ENCODE data around the gene DSCAM. TPM values are rescaled to one million over a fixed set of nuclear protein-coding genes. Genes with fewer than 3 reads are reported as not detected.

Gene DSCAM
- total RNA-seq, 1 experiment from 2014 or later, result not detected

DNA sequence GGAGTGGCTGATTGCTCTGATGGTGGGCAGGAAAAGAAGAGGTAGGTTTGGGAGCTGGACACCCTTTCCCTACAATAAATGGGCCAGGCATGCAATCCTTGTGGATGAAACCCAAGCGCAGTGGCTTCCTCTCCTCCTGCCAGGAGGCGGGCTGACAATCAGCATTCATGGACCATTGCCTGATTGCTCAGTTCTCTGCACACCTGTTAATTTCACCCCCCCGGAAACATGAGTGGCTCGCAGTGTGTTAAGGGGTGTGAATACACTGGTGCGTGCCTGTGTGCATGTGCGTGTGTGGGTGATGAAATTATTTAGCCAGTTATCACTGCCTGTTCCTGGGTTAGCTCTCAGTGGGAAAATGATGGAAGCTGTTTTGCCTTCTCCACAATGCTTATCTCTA lies 669.0 kb downstream of the DSCAM start:
- no peak for DNase-seq (ENCODE audit: low read depth)

DNA sequence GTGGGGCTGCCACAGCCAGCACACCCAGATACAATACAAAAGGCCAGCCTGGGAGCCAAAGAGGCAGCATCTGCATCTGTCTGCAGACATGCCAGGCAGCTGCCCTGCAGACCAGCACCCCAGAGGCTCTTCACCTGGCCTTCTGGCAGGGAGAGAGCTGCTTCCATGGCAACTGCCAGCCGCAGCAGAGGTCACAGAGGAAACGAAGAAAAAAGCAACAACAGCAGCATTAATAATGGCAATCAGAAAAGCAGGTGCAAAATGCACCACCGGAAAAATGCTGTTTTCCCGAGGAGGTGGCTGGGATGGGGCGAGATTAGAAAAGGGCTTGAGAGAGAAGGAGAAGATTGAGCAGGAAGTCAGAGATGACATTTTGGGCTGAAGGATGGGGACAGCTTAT lies 670.2 kb downstream of the DSCAM start:
- DNase-seq (ENCODE audit: low read depth), result no peak

DNA sequence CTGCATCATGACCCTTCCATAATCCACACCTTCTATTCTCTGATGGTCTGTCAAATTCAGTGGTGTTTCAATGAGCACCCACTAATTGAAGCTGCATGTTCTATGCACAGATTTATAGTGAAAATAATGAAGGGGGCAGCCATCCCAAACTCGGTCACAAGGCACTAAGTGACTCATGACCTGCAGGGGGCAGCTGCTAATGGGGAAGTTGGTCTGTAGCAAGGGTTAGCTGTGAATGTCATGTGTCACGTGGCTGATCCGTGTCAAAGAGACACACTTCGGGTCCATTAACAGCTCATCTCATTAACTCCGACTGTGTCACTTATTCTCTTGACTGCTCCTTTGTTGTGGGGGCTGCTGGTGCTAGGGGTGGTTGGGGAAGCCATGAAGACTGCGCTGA lies 673.1 kb downstream of the DSCAM start:
- DNase-seq (ENCODE audit: low read depth), result no peak

DNA sequence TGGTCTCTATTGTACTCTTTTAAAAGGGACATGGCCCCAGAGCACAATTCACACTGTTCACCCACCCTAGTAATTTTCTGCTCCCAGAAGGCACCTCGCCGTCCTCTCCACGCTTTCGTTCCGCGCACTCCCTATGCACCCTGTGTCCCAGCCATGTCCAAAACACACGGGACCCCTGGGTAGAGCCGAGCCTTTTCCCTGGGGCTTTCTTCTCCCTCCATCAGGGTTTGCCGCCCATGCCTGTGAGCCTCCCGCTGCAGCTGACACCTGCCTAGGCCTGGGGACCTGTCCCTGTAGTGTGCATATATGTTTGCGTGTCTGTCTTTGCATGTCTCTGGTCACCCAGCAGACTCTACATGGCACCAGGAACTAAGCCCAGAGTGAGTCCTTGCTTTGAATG lies 677.0 kb downstream of the DSCAM start:
- no peak for DNase-seq (ENCODE audit: low read depth)

DNA sequence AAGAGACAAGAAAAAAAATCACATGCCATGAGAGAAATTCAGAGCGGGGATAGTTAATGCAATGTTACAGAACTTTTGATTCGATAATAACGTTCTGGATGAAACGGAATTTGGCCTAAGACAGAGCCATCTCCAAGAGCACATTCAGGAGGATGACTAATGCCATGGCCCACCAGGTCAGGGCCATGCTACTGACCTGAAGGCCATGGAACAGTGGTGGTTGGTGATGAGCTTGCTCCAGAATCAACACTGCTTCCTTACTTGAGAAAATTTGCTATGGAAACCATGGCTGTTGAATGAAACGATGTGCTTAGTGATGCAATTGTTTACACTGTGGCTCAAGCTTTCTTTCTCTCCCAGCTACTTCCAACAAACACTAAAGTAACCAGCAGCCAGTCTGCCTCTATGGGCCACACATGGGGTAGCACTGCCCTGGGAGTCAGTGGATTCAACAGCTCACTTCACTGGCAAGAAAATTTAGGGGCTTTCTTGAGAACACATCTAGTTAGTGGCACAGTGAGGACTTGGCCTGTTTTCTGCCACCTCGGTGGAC lies 680.6 kb downstream of the DSCAM start:
- no peak for DNase-seq (ENCODE audit: low read depth)

DNA sequence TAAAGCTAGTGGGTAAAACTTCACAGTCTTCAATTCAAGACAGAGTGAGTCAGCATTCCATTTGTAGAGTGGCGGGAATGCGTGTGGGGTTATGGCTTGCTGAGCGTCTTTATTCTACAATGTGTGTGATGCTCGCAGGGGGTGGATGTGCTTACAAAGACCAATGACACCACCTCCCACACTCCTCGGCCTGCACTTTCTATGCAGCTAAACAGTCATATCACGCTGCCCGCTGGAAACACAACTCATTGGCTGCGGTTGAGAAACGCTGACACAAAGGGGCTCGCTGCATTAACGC lies 681.2 kb downstream of the DSCAM start:
- no peak for DNase-seq (ENCODE audit: low read depth)

DNA sequence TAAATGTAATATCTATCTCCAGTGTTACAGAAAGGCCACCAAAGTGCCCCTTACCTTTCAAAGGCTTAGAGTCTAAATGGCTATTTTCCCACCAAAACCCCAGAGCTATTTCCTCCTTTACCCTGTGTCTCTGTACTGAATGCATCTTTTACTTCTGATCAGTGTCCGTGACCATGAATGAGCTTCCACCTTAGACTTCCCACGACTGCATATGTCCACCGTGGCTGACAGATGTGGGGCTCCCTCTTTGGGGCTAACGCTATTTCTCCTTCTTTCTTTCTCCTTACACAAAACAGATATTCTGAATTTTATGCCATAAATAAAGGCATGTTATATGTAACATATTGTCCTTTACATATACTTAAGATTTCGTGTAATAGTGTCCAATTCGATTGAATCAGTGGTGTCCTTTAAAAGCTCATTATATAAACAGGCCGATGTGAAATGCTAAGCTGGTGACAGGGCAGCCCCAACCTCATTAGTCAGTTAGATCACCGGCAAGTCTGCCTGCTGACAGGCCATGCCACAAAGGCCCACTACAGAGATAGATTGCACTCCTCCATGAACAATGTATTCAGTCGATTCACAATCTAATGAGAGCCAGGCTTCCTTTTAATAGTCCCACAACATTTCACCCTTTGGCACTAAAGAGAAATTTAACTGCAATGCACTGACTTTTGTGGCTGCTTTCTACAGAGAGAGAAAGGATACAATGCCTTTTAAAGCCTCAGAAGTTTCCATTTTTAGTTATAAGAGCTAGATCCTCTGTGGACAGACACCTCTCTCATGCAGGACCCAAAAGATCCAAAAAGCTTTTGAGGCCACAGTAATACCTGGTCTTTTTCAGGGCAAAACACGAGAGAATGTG lies 681.8 kb downstream of the DSCAM start:
- no peak for DNase-seq (ENCODE audit: low read depth)

DNA sequence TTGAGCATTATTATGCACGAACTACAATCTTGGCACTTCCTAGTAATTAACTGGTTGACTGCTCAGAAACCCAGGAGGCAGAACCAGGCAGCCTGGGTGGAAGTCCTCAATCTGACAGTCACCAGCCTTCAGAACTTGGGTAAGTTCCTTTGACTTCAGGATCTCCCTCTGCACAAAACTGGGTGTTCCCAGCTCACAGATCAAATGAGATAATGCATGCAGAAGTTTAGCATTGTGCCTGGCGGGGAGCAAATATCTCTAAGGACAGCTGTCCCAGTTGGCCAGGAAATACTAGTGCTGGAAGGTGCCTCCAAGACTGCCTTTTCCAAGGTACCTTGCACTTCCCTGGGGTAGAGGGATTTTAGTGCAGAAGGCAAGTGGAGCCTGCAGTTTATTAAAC lies 684.9 kb downstream of the DSCAM start:
- no peak for DNase-seq (ENCODE audit: low read depth)

DNA sequence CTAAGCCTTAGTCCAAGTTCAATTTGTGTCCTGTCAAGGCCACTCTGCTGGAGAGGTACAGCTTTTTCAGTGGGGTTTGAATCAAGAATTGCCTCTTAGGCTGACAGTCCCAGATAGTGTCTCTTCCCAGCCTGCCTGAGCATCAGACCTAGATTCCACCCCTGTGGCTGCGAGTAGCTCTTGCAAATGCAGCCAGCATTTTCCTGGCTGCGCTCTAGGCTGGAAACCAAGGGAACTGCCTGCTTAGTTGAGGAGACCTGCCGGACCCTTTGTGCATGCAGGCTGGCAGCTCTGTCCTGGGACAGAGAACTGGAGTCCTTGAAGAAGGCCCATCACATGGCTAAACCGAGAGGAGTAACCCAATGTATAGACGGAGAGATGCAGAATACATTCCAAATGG lies 686.0 kb downstream of the DSCAM start:
- DNase-seq (ENCODE audit: low read depth), result no peak

DNA sequence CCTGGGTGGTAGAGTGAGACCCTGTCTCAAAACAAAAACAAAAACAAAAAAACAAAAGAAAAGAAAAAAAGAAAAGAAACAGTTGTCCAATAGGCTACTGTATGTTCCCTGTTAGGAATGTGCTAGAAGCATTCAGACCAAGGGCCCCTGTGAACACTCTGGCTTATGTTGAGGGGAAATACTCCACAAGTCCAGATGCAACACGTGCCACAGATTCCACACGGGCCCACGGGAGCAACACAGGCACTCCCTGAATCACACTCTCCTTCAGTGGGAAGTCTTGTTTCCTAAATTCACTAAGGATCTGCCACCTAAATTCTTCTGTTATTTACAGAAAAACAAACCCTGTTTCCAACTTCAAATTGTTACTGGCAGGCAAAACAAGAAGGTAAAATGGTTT lies 688.6 kb downstream of the DSCAM start:
- DNase-seq (ENCODE audit: low read depth), result no peak

DNA sequence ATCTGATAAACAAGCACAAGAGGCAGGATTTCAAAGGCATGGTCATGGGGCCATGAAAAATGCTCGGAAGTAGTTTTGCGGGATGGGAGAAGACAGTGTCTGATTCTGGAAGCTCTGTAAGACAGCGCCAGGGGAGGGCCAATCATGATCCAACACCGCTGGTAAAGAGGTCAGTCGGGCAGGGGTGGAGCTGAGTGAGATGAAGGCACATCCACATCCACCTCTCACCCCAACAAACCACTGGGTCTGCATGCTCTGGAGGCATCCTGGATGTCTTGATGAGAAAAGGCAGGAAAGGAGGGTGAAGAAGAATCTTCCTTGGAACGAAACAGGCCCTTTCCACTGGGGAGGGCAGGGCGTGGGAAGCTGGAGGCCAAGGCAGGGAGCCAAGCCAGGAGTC lies 691.4 kb downstream of the DSCAM start:
- no peak for DNase-seq (ENCODE audit: low read depth)

DNA sequence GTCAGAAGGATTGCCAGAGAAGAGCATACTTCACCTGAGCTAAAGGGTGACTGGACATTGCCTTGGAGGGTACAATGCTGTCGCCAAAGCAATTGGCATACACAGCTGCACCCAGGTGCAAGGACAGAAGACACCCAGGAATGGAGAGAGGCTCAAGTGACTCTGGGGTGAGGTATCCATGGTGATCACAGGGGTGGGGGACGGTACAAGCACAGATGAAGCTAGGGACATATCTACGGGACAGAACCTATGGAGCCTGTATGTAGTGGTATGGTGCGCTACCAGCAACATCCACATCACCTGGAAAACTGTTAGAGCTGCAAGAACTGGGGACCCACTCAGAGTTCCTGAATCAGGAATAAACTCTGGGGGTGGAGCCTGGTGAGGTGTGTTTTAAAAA lies 693.6 kb downstream of the DSCAM start:
- no peak for DNase-seq (ENCODE audit: low read depth)

DNA sequence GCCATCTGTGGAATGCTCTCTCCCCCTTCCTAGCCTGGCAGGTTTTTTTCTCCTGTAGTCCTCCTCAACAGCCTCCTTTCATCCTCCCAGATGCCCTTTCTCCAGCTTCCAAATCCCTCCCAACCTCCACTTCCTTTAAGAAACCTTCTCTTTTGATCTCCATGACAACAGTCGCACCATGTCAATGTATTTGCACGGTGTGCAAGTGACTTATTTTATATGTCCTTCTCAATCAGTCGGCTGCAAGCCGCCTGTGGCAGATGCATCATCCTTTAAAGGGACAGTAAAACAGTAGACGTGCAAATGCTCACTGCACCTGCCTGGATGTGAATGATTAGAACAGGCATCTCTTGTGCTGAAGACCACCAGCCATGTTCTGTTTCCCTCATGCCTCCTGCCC lies 694.5 kb downstream of the DSCAM start:
- DNase-seq (ENCODE audit: low read depth), result no peak

DNA sequence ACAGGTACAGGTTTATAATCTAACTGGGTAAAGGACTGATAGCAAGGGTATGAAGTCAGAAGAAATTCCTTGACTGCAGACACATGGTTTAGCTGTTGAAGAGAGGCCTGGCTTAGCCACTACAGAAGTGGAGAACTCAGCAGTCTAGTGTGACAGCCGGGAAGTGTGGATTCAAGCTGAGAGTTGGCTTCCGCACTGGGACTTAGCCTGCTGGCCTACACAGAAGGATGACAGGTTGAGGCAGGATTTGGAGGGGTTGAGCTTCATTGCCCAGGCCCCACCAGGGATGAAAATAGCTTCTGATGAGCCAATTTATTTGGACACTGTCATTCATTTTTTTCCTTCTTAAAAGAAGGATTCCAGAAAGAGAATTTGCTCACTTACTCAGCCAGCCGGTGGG lies 695.3 kb downstream of the DSCAM start:
- no peak for DNase-seq (ENCODE audit: low read depth)

DNA sequence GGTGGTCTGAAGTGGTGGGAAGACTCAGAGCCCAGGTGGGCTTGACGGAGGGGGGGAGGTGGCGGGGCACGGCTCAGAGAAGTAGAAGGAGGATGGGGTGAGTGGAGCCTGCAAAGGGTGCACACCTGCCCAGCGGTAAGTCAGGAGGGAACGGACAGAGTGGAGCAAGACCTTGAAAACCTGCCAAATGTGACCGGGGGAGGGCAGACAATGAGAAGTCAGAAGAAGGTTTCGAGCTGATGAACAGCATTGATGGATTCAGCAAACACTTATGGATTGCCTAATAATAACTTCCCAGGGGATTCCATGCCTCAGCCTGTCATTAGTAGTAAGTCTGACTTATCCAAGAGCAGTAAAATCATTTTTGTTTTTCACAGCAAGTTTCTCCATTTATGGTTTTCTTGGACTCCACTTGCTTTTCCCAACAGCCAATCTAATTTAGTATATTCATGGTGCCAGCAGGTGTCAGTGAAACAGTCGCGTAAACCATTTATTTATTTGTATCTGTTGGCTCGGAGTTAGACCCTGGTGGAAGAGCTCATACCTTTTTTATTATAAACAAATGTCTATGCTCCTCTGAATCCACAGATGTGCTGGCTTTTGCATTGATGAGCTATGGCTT lies 700.6 kb downstream of the DSCAM start:
- DNase-seq (ENCODE audit: low read depth), result no peak

DNA sequence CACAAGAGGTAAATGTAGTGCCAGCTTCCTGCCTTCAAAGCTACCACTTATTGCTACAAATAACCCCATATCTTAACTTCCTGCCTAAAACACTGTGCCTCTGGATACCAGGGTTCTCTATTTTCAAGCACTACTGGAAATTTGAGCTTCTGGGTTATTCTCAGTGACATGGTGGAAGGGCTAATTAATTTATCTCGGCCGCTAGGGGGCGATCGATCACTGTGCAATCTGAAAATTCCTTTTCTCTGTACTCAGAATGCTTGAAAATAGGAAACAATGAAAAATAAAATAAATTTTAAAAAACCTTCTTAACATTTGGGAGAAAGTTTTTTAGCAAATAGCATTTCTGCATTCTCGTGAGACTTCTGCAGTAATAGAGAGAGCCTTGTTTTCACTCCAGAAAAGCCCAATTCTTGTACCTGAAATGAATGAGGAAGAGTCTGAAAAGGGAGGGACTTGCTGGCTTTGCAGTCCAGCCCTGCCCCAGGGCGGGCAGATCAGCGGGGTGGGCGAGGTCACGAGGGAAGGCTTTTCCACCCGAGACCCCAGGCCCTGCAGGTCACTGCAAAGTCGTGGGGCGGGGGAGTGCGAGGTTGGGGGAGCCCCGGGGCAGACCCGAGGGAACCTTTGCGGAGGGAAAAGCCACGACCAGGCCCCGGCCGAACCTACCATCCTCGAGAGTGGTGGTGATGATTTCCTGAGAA lies 703.0 kb downstream of the DSCAM start:
- DNase-seq (ENCODE audit: low read depth), result peak; percentile 32

DNA sequence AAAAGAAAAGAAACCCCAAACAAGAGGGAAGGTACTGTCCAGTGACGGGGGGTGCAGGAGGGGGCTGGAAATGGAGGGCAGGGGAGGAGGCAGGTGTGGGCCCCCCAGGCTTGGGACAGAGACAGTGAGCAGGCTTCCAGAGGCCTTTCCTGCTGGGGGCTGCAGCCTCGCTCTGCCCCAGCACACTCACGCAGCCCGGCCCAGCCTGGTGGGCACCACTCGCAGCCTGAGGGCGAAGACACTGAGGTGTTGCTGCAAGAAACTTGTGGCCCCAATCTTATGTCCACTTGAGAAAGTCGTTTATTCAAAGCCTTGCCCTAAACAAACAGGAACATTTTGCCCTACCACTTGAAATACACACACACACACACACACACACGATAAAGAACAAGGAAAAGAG lies 705.3 kb downstream of the DSCAM start:
- no peak for DNase-seq (ENCODE audit: low read depth)

DNA sequence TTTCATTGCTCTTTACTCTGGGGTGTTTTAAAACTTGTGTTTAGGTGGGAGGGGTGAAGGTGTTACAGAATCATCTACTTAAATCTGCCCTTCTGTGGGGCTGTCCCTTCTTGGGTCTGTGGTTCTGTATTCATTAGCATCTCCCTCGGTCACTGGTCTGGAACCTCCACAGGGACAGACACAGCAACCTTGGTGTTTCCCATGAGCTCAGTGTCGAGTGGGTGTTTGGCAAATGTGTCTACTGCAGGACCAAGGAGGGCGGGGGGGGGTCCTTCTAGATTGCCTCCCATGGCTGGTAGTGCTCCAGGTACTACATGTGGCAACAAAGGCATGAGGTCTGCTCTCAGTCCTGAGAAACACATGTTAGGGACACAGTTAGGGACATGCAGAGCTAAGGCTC lies 706.3 kb downstream of the DSCAM start:
- no peak for DNase-seq (ENCODE audit: low read depth)

DNA sequence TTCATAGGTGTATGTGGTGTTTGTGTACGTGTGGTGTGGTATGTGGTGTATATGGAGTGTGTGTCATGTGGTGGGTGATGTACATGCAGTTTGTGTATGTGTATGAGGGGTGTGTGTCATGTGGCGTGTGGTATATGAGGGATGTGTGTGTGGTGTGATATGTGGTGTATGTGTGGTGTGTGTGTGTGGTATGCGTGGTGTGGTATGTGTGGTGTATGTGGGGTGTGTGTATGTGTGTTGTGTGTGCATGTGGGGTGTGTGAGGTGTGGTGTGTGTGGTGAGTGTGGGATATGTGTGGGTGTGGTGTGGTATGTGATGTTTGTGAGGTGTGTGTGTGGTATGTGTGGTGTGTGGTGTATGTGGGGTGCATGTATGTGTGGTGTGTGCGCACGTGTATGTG lies 707.3 kb downstream of the DSCAM start:
- no peak for DNase-seq (ENCODE audit: low read depth)

DNA sequence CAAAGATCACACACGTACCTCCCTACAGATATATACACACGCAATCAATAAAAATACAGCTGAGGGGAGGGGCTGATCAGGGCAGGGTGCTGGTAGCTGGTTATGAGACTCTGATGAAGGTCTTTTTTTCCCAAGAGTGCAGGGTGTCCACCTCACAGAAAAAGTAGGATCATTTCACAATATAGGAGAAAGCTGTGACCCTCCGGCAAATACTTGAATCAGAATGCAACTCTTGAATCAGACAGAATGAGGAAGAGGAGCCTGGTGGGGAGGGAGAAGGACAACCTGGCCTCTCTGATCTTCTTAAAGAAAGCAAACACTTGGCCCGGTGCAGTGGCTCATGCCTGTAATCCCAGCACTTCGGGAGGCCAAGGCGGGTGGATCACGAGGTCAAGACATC lies 710.4 kb downstream of the DSCAM start:
- DNase-seq (ENCODE audit: low read depth), result no peak

DNA sequence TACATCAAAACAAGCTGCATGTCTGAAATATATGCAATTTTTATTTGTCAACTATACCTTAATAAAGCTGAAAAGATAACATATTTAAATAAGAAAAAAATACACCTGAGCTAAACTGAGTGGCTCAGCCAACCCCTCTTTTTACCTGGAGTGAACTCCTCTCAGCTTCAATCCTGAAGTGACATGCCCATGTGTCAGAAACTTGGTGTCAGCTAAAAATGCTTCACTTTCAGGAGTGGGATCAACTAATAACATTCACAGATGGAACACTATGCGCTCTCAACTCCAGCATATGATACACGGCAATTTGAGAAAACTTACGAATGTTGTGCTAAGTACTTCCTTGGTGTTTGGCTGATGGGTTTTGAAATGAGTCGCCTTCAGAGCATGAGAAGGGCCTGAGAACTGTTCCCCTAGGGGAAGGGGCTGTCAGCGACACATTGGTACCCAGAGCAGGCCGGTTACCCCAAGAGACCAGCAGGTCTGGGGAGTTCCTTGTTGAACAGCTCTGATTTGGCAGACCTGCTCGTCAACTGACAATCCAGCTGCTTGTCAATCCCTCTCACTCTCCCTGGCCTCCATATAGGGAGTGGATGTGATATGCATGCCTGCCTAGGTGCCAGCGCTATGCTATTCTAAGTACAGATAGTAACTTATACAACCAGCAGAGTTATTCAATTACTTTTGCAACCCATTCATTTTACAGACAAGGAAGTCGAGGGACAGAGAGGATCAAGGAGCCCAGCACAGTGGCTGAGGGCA lies 712.0 kb downstream of the DSCAM start:
- DNase-seq (ENCODE audit: low read depth), result no peak

DNA sequence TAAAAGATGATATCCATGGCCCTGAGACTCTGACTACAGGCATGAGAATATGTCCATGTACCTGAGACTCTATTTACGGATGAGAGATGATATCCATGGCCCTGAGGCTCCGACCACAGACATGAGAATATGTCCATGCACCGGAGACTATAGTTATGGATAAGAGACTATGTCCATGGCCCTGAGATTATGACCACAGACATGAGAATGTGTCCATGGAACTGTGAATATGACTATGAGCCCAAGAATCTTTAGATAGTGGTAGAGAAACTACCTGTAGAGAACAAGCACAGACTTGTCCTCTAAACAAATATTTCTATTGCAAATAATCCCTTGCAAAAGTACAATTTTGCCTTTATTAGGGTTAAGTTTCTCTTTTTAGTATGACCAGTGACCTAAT lies 716.5 kb downstream of the DSCAM start:
- DNase-seq (ENCODE audit: low read depth), result no peak
